Adrenal gland (tissue), 5 donors: ENCODE data around the gene KAT6B.

Source experiments
- CTCF ChIP-seq, 6 experiments: fragments of 450-650 bp in 4 of 6; fragments of 200-600 bp in 2 of 6; sonication (generic) in 1 of 6; IDR thresholded peaks; 1 replicate in 5 of 6; 2 replicates in 1 of 6; pipeline versions ENCODE4 v1.5.1 to v1.8.0; 2016 to 2021; ENCODE audit warnings: antibody characterized with exemption in 6 of 6, mild to moderate bottlenecking in 2 of 6, moderate library complexity in 1 of 6
- POLR2A ChIP-seq, 2 donors: fragments of 450-650 bp; IDR thresholded peaks; one replicate each; pipeline ENCODE4 v1.6.1; 2017; ENCODE audit warnings: antibody characterized with exemption in 2 of 2, mild to moderate bottlenecking in 2 of 2, moderate library complexity in 1 of 2
- donor health status: DM: no; HTN: no; CAD: no.

GRCh38 chr10:74936577-74937265 lies 110.3 kb downstream of the KAT6B start:
- TF ChIP-seq CTCF (IDR thresholded peaks at IDR 0.05), result no peak
- TF ChIP-seq POLR2A (IDR thresholded peaks at IDR 0.05), result peak in 1 of 2 donors; percentile 13
